Uterus (tissue), 2 donors: ENCODE results near the gene GALNT6.

Experiments used
- POLR2A ChIP-seq, 2 donors: fragments of 450-650 bp; IDR thresholded peaks; one replicate each; pipeline ENCODE4 v1.6.1; 2016; ENCODE audit warnings: antibody characterized with exemption in 2 of 2, mild to moderate bottlenecking in 1 of 2, moderate library complexity in 1 of 2
- TF ChIP-seq, protein P1 (sequence below), 4 experiments: fragments of 200-600 bp in 2 of 4; fragments of 450-650 bp in 2 of 4; sonication (generic) in 2 of 4; IDR thresholded peaks; one replicate each; pipeline ENCODE4 v1.5.1; 2016 to 2019; ENCODE audit warnings: antibody characterized with exemption in 4 of 4, mild to moderate bottlenecking in 2 of 4, moderate library complexity in 1 of 4

DNA sequence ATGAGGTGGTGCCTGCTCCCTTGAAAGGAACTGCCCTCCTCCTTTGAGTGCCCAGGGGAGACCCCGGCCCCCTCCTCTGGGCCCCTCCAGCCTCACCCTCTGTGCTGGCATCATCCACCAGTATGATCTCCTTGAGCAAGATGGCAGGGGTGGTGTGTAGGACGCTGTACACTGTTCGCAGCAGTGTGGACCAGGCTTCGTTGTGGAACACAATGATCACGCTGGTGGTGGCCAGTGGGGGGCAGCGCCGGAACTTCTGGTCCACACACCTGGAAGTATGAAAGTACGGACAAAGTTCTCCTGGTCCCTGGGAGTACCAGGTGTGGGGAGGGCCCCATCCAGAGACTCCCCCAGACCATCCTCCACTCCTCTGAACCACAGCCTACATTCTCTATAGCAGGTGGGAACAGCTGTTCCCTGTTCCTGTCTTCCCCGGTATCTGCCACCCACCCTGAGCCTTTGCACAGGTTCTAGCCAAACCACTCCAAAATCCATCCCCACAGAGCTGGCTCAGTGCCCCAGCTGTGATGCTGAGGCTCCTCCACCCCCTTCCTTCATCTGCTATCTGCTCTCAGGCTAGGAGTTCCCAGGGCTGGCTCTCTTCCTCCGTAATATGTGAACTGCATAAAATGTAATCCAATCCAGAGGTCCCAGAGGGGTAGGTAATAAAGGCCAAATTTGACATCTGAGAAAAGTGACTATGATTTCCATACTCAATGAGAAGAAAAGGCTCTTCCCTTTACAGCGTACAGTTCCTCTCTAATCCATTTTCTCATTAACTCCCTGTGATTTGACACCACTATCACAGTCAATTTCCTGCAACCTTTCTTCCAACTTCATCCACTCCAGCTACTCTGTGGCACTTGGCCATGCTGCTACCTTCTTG is 13.9 kb downstream of the GALNT6 start:
- TF ChIP-seq, protein P1, sequence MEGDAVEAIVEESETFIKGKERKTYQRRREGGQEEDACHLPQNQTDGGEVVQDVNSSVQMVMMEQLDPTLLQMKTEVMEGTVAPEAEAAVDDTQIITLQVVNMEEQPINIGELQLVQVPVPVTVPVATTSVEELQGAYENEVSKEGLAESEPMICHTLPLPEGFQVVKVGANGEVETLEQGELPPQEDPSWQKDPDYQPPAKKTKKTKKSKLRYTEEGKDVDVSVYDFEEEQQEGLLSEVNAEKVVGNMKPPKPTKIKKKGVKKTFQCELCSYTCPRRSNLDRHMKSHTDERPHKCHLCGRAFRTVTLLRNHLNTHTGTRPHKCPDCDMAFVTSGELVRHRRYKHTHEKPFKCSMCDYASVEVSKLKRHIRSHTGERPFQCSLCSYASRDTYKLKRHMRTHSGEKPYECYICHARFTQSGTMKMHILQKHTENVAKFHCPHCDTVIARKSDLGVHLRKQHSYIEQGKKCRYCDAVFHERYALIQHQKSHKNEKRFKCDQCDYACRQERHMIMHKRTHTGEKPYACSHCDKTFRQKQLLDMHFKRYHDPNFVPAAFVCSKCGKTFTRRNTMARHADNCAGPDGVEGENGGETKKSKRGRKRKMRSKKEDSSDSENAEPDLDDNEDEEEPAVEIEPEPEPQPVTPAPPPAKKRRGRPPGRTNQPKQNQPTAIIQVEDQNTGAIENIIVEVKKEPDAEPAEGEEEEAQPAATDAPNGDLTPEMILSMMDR (IDR thresholded peaks at IDR 0.05): no peak
- no peak for TF ChIP-seq POLR2A (IDR thresholded peaks at IDR 0.05)
